Spleen (tissue), 7 donors: ENCODE results near the gene ALDH3B1.

Source experiments
- POLR2A ChIP-seq, 3 donors: fragments of 450-650 bp; IDR thresholded peaks; one replicate each; pipeline ENCODE4 v1.5.1; 2017; ENCODE audit warnings: antibody characterized with exemption in 3 of 3, mild to moderate bottlenecking in 1 of 3
- POLR2AphosphoS5 ChIP-seq, 3 donors: sonication (generic); formaldehyde crosslinking; IDR thresholded peaks; one replicate each; pipeline ENCODE4 v1.5.1; 2017; ENCODE audit warnings: antibody characterized with exemption in 3 of 3
- TF ChIP-seq, protein P1 (sequence below), 11 experiments: fragments of 200-600 bp in 7 of 11; fragments of 450-650 bp in 4 of 11; sonication (generic) in 4 of 11; IDR thresholded peaks in 8 of 11; conservative IDR thresholded peaks in 3 of 11; 1 replicate in 7 of 11; 2 replicates in 4 of 11; pipeline versions ENCODE4 v1.4.0 to v1.8.0; 2016 to 2021; ENCODE audit warnings: antibody characterized with exemption in 11 of 11, inconsistent platforms in 4 of 11, mild to moderate bottlenecking in 1 of 11
- donor health status: DM: no; HTN: no; CAD: no; lungs with moderate emphysema.
- donor health status: DM: no; HTN: no; CAD: no.
- donor health status: DM: no; HTN: no; CAD: no.

DNA sequence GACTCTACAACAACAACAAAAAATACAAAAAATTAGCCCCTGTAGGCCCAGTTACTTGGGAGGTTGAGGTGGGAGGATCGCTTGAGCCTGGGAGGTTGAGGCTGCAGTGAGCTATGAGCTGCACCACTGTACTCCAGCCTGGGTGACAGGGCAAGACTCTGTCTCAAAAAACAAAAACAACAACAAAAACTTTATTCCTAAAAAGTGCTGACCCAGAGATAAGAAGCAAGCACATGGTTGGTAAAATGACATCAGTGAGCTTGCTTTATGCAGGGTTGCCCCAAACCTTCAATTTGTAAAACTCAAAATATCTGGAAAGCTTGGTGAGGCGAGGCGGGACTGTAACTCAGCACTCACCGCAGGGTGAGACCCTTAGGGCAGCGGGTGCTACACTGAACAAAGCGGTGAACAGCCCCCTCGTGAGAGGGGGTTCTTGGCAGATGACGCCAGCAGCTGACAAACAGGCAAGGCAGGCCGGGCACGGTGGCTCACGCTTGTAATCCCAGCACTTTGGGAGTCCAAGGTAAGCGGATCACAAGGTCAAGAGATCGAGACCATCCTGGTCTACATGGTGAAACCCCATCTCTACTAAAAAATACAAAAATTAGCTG is 25.2 kb downstream of the ALDH3B1 start:
- no peak for TF ChIP-seq POLR2AphosphoS5 (IDR thresholded peaks at IDR 0.05)
- TF ChIP-seq, protein P1, sequence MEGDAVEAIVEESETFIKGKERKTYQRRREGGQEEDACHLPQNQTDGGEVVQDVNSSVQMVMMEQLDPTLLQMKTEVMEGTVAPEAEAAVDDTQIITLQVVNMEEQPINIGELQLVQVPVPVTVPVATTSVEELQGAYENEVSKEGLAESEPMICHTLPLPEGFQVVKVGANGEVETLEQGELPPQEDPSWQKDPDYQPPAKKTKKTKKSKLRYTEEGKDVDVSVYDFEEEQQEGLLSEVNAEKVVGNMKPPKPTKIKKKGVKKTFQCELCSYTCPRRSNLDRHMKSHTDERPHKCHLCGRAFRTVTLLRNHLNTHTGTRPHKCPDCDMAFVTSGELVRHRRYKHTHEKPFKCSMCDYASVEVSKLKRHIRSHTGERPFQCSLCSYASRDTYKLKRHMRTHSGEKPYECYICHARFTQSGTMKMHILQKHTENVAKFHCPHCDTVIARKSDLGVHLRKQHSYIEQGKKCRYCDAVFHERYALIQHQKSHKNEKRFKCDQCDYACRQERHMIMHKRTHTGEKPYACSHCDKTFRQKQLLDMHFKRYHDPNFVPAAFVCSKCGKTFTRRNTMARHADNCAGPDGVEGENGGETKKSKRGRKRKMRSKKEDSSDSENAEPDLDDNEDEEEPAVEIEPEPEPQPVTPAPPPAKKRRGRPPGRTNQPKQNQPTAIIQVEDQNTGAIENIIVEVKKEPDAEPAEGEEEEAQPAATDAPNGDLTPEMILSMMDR (IDR thresholded peaks at IDR 0.05 in 8 of 11, conservative IDR thresholded peaks at IDR 0.05 in 3 of 11), result no peak
- TF ChIP-seq POLR2A (IDR thresholded peaks at IDR 0.05), result no peak
